ENCODE results near the gene TIGD3. TPM values are rescaled to one million over a fixed set of nuclear protein-coding genes. Genes with fewer than 3 reads are reported as not detected.

Gene TIGD3
- total and polyA plus RNA-seq, 2 of the 8 experiments (the other 6 are each of a cell fraction or from before 2014, with no cell fraction given): 1.1 to 1.3 TPM

GRCh38 chr11:65399845-65400244, 45.3 kb downstream of the TIGD3 start (continued):
- TF ChIP-seq NANOG (IDR thresholded peaks at IDR 0.05; ENCODE audit: insufficient read depth, low read depth, low read length, poor library complexity, severe bottlenecking): no peak
- TF ChIP-seq SAP30 (IDR thresholded peaks at IDR 0.05; ENCODE audit: insufficient read depth, insufficient replicate concordance, low read length): no peak
- TF ChIP-seq SP1 (IDR thresholded peaks at IDR 0.05; ENCODE audit: low read depth, low read length): no peak
- no peak for TF ChIP-seq CREB1 (IDR thresholded peaks at IDR 0.05)
- TF ChIP-seq CBX5 (IDR thresholded peaks at IDR 0.05; ENCODE audit: low read depth, low read length): no peak
- no peak for TF ChIP-seq SUZ12 (IDR thresholded peaks at IDR 0.05; ENCODE audit: low read length)
- TF ChIP-seq RFX5 (IDR thresholded peaks at IDR 0.05; ENCODE audit: borderline replicate concordance, low read depth, low read length): no peak

Data from H1 (cell line).